ENCODE results near the gene NTRK1. TPM values are rescaled to one million over a fixed set of nuclear protein-coding genes. Genes with fewer than 3 reads are reported as not detected.
A peak's percentile ranks its signal among the peaks of the same experiment; 100 is the strongest.

The NTRK1 gene
- under 1 TPM in 1 of 4 donors, not detected in 3; 0.57 TPM for total RNA-seq

- peaks cover 0 to 26% (median 17%) of the 10 kb centered on the region in 4 donors for H3K4me1 ChIP-seq
- no peaks in the 10 kb centered on the region for H3K36me3 ChIP-seq
- H3K27ac ChIP-seq: no peak within 1 kb of the TSS
- H3K9me3 ChIP-seq: no peaks in the 10 kb centered on the region
- DNase-seq: peak in 2 of 3 donors; percentile 22 to 66
- peaks cover 0 to 20% of the 10 kb centered on the region in 2 donors for H3K27me3 ChIP-seq
- TF ChIP-seq POLR2A (IDR thresholded peaks at IDR 0.05) (no peak), CTCF (IDR thresholded peaks at IDR 0.05) (no peak)
- peak within 1 kb of the TSS; percentile 14 to 43 (median 40) for H3K4me3 ChIP-seq
Observed at GRCh38 chr1:156860628-156861423, at the start of gene NTRK1. NTRK1 (plus strand) TSS chr1:156860865; CDS start chr1:156860935, 70 bp downstream.

- peak in 1 of 3 donors; percentile 32 for DNase-seq
Observed at GRCh38 chr1:156811168-156811567, 49.5 kb upstream of the NTRK1 start.

GRCh38 chr1:156812293-156812990 is 48.2 kb upstream of the NTRK1 start:
- DNase-seq: peak in 2 of 3 donors; percentile 15 to 32
- no peaks in the 10 kb centered on the region for H3K36me3 ChIP-seq
- peaks cover 0 to 23% (median 3%) of the 10 kb centered on the region in 4 donors for H3K4me1 ChIP-seq
- TF ChIP-seq POLR2A (IDR thresholded peaks at IDR 0.05): no peak
- TF ChIP-seq CTCF (IDR thresholded peaks at IDR 0.05): no peak
- H3K27ac ChIP-seq: no peak overlapping the region
- H3K9me3 ChIP-seq: no peaks in the 10 kb centered on the region
- H3K4me3 ChIP-seq: no peak overlapping the region
- no peaks in the 10 kb centered on the region for H3K27me3 ChIP-seq

More at GRCh38 chr1:156811168-156811567, 49.5 kb upstream of the NTRK1 start:
- no peaks in the 10 kb centered on the region for H3K9me3 ChIP-seq
- no peak for TF ChIP-seq CTCF (IDR thresholded peaks at IDR 0.05)
- TF ChIP-seq POLR2A (IDR thresholded peaks at IDR 0.05): no peak
- no peak overlapping the region for H3K4me3 ChIP-seq
- peaks cover 0 to 15% (median 3%) of the 10 kb centered on the region in 4 donors for H3K4me1 ChIP-seq
- no peaks in the 10 kb centered on the region for H3K36me3 ChIP-seq
- no peaks in the 10 kb centered on the region for H3K27me3 ChIP-seq
- no peak overlapping the region for H3K27ac ChIP-seq

DNA sequence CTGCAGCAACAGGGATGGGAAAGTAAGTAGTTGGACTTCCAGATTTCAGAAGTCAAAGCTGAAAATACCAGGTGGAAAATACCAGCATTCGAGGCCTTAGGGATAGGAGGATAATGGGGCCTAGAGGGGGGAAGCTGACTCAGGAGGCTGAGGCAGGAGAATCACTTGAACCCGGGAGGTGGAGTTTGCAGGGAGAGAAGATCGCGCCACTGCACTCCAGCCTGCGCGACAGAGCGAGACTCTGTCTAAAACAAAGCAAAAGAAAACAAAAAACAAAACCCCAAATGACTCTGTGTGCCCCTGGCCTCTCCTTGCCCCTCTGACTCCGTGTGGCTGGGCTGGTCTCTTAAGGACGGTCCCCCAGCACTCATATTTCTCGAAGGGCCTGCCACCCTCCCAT is 47.4 kb upstream of the NTRK1 start:
- no peak for DNase-seq
- TF ChIP-seq POLR2A (IDR thresholded peaks at IDR 0.05): no peak
- no peak for TF ChIP-seq CTCF (IDR thresholded peaks at IDR 0.05)
- Histone ChIP-seq H3K4me3 (peak overlapping the region; percentile 48 to 54 (median 52)), H3K27ac (peak overlapping the region in 3 of 4 donors; percentile 73 to 93 (median 84)), H3K4me1 (peaks cover 0 to 23% (median 3%) of the 10 kb centered on the region in 4 donors), H3K27me3 (no peaks in the 10 kb centered on the region), H3K36me3 (no peaks in the 10 kb centered on the region), H3K9me3 (no peaks in the 10 kb centered on the region)

DNA sequence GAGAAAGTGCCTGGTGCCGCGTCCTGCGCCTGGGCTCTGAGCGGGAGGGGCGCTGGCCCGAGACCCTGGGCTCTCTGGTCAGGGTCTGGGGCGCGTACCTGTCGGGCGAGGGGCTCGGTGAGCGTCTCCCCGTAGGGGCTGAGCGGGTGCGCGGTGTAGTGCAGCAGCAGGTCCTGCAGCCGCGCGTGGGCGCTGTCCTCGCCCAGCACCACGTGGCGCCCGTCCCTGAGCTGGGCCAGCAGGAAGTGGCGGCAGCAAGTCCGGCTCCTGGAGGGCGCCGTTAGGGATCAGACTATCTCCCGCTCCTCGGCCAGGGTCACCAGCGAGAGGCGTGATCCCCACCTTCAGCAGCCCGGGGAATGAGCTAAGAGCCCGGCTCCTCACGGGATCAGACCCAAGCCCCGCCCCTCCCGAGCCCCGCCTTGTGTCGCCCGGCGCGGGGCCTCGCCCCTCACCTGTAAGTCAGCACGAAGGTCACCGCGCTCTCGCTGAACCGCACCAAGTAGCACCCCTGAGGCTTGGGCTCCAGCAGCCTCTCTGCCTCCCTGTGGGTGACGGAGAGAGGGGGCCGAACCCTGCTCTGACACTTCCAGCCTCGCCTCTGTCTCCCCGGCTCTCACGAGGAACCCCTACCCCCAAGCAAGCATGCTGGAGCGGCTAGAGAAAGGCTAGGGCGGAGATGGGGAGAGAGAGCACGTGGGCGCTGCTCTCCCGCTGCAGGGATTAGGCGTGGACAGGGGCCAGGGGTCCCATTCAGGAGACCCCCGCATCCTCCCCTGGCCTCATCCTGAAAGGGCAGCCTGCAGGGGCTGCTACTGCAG is 46.7 kb upstream of the NTRK1 start:
- Histone ChIP-seq H3K27me3 (no peaks in the 10 kb centered on the region), H3K27ac (peak overlapping the region; percentile 73 to 93 (median 84)), H3K4me3 (peak overlapping the region; percentile 48 to 54 (median 52)), H3K36me3 (no peaks in the 10 kb centered on the region), H3K4me1 (peaks cover 0 to 23% (median 3%) of the 10 kb centered on the region in 4 donors), H3K9me3 (no peaks in the 10 kb centered on the region)
- TF ChIP-seq POLR2A (IDR thresholded peaks at IDR 0.05): no peak
- TF ChIP-seq CTCF (IDR thresholded peaks at IDR 0.05): peak; percentile 24 to 78 (median 70)
- peak; percentile 62 to 86 (median 85) for DNase-seq
